K562 (cell line): ENCODE data around the gene TMC8. TPM values are rescaled to one million over a fixed set of nuclear protein-coding genes. Genes with fewer than 3 reads are reported as not detected.

Experiments
- CBX1 ChIP-seq: sonication (generic); IDR thresholded peaks from 2 replicates; pipeline ENCODE4 v1.6.1; 2016; ENCODE audit warnings: antibody characterized with exemption, low read depth, mild to moderate bottlenecking
- FOXK1 ChIP-seq: sonication (generic); formaldehyde crosslinking; IDR thresholded peaks from 2 replicates; pipeline ENCODE4 v1.8.0; 2022; ENCODE audit warnings: missing genetic modification reagents, mild to moderate bottlenecking, borderline replicate concordance
- HMG20A ChIP-seq: fragments of 450-650 bp; formaldehyde crosslinking; conservative IDR thresholded peaks from 2 replicates; pipeline ENCODE4 v1.4.0; 2020; ENCODE audit warnings: mild to moderate bottlenecking, mixed read lengths
- HMGN3 ChIP-seq: IDR thresholded peaks from 2 replicates; pipeline ENCODE4 v1.6.1; 2011; ENCODE audit warnings: borderline replicate concordance, low read depth, mild to moderate bottlenecking, mixed read lengths, low read length; ENCODE audit not compliant: insufficient read length; ENCODE audit errors: extremely low read depth
- KLF13 ChIP-seq: fragments of 450-650 bp; IDR thresholded peaks from 2 replicates; pipeline ENCODE4 v1.6.1; 2016; ENCODE audit warnings: missing genetic modification characterization, low read depth, mild to moderate bottlenecking, missing compliant biosample characterization, moderate library complexity, borderline replicate concordance
- LARP7 ChIP-seq: fragments of 450-650 bp; IDR thresholded peaks from 2 replicates; pipeline ENCODE4 v1.6.1; 2016
- MYNN ChIP-seq, 2 experiments: sonication (generic); formaldehyde crosslinking in 1 of 2; IDR thresholded peaks; 2 replicates each; pipeline versions ENCODE4 v1.5.0 to v1.6.1; 2016 to 2020; ENCODE audit warnings: antibody characterized with exemption in 1 of 2, missing genetic modification reagents in 1 of 2
- NCOA6 ChIP-seq: fragments of 450-650 bp; IDR thresholded peaks from 2 replicates; pipeline ENCODE4 v1.6.1; 2017; ENCODE audit warnings: mild to moderate bottlenecking
- NFYB ChIP-seq: IDR thresholded peaks from 2 replicates; pipeline ENCODE4 v1.6.1; 2011; ENCODE audit warnings: mild to moderate bottlenecking, moderate library complexity; ENCODE audit not compliant: insufficient read length; ENCODE audit errors: extremely low read depth
- POLR2AphosphoS5 ChIP-seq: IDR thresholded peaks from 2 replicates; pipeline ENCODE4 v1.6.1; 2011; ENCODE audit warnings: mild to moderate bottlenecking, low read depth, low read length, moderate library complexity; ENCODE audit not compliant: control insufficient read depth, insufficient read depth
- POLR2G ChIP-seq: fragments of 200-400 bp; formaldehyde crosslinking; IDR thresholded peaks from 2 replicates; pipeline ENCODE4 v1.6.1; 2017; ENCODE audit warnings: low read depth, mild to moderate bottlenecking, antibody characterized with exemption, low read length, moderate library complexity
- POLR3G ChIP-seq: IDR thresholded peaks from 2 replicates; pipeline ENCODE4 v1.6.1; 2011; ENCODE audit not compliant: insufficient read length, insufficient replicate concordance; ENCODE audit errors: extremely low read depth
- THRAP3 ChIP-seq: fragments of 450-650 bp; IDR thresholded peaks from 2 replicates; pipeline ENCODE4 v1.6.1; 2016; ENCODE audit warnings: mild to moderate bottlenecking, inconsistent platforms, borderline replicate concordance
- ZBTB1 ChIP-seq: sonication (generic); formaldehyde crosslinking; IDR thresholded peaks from 2 replicates; pipeline ENCODE4 v1.8.1; 2023; ENCODE audit warnings: missing genetic modification reagents, low read depth, mild to moderate bottlenecking, borderline replicate concordance
- ZKSCAN8 ChIP-seq: fragments of 200-800 bp; sonication (Bioruptor generic); IDR thresholded peaks from 2 replicates; pipeline ENCODE4 v1.6.1; 2016; ENCODE audit warnings: missing genetic modification characterization, missing compliant biosample characterization
- ZNF133 ChIP-seq: fragments of 250-450 bp; sonication (Bioruptor Pico); IDR thresholded peaks from 2 replicates; pipeline ENCODE4 v1.4.0; 2020; ENCODE audit warnings: mild to moderate bottlenecking
- ZNF766 ChIP-seq: fragments of 200-800 bp; sonication (Bioruptor generic); conservative IDR thresholded peaks from 2 replicates; pipeline ENCODE4 v1.6.1; 2016; ENCODE audit warnings: missing genetic modification characterization, missing compliant biosample characterization
- polyA plus RNA-seq, 8 experiments: library from polyadenylated mRNA; depleted of rRNA in 4 of 8; stranded (reverse) in 5 of 8; unstranded in 3 of 8; fragments of >200 nt; fragmentation: Nextera tagmentation in 2 of 8; fragmentation: Illumina TruSeq in 1 of 8; extraction: Ambion mirVana in 2 of 8; extraction: Trizol in 1 of 8; gene quantifications; 2 replicates each; pipeline versions ENCODE4 v1.2.1 to v1.2.3, GENCODE V29; 2011 to 2014; ENCODE audit warnings: inconsistent platforms in 1 of 8, missing spikeins in 1 of 8
- total RNA-seq, 7 experiments: library from RNA; depleted of rRNA in 6 of 7; stranded (reverse); fragments of >200 nt in 6 of 7; fragmentation: Illumina TruSeq in 2 of 7; extraction: Trizol in 2 of 7; gene quantifications; 2 replicates each; pipeline versions ENCODE4 v1.2.1 to v1.2.3, GENCODE V29; 2011 to 2021; ENCODE audit warnings: low replicate concordance in 1 of 7
- TF ChIP-seq, protein P1 (sequence below): fragments of 250-450 bp; sonication (Bioruptor Pico); IDR thresholded peaks from 2 replicates; pipeline ENCODE4 v1.5.0; 2021; ENCODE audit warnings: mild to moderate bottlenecking, borderline replicate concordance
- TF ChIP-seq, protein P2 (sequence below): IDR thresholded peaks from 2 replicates; pipeline ENCODE4 v1.6.1; 2016; ENCODE audit warnings: missing genetic modification characterization, missing compliant biosample characterization
- TF ChIP-seq, protein P3 (sequence below): sonication (generic); formaldehyde crosslinking; IDR thresholded peaks from 2 replicates; pipeline ENCODE4 v1.8.0; 2022; ENCODE audit warnings: mild to moderate bottlenecking, missing genetic modification reagents
- TF ChIP-seq, protein P4 (sequence below), 2 experiments: fragments of 250-450 bp in 1 of 2; fragments of 450-650 bp in 1 of 2; sonication (Bioruptor Pico) in 1 of 2; IDR thresholded peaks; 2 replicates each; pipeline versions ENCODE4 v1.6.1 to v1.8.0; 2016 to 2021; ENCODE audit warnings: mild to moderate bottlenecking in 2 of 2, moderate library complexity in 2 of 2, missing compliant biosample characterization in 1 of 2, missing genetic modification characterization in 1 of 2

Gene TMC8
- total and polyA plus RNA-seq, 9 of the 15 experiments (the other 6 are each of a cell fraction or from before 2014, with no cell fraction given) = 0.13 to 10.9 (median 2.8) TPM

DNA sequence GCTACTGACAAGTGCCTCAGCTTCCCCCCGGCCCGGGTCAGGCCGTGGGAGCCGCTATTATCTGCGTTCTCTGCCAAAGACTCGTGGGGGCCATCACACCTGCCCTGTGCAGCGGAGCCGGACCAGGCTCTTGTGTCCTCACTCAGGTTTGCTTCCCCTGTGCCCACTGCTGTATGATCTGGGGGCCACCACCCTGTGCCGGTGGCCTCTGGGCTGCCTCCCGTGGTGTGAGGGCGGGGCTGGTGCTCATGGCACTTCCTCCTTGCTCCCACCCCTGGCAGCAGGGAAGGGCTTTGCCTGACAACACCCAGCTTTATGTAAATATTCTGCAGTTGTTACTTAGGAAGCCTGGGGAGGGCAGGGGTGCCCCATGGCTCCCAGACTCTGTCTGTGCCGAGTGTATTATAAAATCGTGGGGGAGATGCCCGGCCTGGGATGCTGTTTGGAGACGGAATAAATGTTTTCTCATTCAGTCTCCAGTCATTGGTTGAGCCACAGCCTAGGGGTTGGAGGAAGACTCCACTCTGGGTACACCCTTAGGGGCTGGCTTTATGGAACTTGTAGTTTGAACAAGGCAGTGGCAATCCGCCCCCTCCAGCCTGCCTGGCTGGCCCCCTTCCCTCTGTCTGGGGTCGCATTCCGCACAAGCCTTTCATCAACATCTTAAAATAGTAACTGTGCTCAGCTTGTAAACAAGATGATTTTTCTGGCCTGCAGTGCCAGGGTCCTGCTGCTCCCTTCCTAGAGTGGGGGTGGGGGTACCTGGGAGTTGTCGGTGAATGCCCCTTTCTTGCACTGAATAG lies 41.9 kb downstream of the TMC8 start (continued):
- no peak for TF ChIP-seq FOXK1 (CRISPR knock-in tag)
- no peak for TF ChIP-seq THRAP3
- TF ChIP-seq NCOA6 = no peak
- no peak for TF ChIP-seq NFYB
- TF ChIP-seq LARP7 = no peak
- no peak for TF ChIP-seq HMGN3
- no peak for TF ChIP-seq KLF13 (tag)
- TF ChIP-seq, protein P1, sequence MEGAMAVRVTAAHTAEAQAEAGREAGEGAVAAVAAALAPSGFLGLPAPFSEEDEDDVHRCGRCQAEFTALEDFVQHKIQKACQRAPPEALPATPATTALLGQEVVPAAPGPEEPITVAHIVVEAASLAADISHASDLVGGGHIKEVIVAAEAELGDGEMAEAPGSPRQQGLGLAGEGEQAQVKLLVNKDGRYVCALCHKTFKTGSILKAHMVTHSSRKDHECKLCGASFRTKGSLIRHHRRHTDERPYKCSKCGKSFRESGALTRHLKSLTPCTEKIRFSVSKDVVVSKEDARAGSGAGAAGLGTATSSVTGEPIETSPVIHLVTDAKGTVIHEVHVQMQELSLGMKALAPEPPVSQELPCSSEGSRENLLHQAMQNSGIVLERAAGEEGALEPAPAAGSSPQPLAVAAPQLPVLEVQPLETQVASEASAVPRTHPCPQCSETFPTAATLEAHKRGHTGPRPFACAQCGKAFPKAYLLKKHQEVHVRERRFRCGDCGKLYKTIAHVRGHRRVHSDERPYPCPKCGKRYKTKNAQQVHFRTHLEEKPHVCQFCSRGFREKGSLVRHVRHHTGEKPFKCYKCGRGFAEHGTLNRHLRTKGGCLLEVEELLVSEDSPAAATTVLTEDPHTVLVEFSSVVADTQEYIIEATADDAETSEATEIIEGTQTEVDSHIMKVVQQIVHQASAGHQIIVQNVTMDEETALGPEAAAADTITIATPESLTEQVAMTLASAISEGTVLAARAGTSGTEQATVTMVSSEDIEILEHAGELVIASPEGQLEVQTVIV (CRISPR knock-in tag) = no peak
- peak; percentile 35; the same call in 1 of the 2 replicates for TF ChIP-seq MYNN (IDR thresholded peaks at IDR 0.05)
- TF ChIP-seq MYNN (CRISPR knock-in tag; IDR thresholded peaks at IDR 0.05) = no peak
- no peak for TF ChIP-seq POLR2AphosphoS5
- no peak for TF ChIP-seq ZNF766
- no peak for TF ChIP-seq HMG20A (CRISPR knock-in tag)
- peak; percentile 77 for TF ChIP-seq POLR2G
- 0 out of 2 replicates have a peak, but pooled peaks have one; percentile 41 for TF ChIP-seq CBX1
- TF ChIP-seq, protein P2, sequence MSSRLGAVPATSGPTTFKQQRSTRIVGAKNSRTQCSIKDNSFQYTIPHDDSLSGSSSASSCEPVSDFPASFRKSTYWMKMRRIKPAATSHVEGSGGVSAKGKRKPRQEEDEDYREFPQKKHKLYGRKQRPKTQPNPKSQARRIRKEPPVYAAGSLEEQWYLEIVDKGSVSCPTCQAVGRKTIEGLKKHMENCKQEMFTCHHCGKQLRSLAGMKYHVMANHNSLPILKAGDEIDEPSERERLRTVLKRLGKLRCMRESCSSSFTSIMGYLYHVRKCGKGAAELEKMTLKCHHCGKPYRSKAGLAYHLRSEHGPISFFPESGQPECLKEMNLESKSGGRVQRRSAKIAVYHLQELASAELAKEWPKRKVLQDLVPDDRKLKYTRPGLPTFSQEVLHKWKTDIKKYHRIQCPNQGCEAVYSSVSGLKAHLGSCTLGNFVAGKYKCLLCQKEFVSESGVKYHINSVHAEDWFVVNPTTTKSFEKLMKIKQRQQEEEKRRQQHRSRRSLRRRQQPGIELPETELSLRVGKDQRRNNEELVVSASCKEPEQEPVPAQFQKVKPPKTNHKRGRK (tag) = no peak
- TF ChIP-seq ZKSCAN8 (CRISPR knock-in tag) = no peak
- TF ChIP-seq, protein P3, sequence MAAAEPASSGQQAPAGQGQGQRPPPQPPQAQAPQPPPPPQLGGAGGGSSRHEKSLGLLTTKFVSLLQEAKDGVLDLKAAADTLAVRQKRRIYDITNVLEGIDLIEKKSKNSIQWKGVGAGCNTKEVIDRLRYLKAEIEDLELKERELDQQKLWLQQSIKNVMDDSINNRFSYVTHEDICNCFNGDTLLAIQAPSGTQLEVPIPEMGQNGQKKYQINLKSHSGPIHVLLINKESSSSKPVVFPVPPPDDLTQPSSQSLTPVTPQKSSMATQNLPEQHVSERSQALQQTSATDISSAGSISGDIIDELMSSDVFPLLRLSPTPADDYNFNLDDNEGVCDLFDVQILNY (CRISPR knock-in tag) = no peak
- TF ChIP-seq, protein P4, sequence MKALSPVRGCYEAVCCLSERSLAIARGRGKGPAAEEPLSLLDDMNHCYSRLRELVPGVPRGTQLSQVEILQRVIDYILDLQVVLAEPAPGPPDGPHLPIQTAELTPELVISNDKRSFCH (CRISPR knock-in tag; IDR thresholded peaks at IDR 0.05) = no peak
- TF ChIP-seq, protein P4 (tag; IDR thresholded peaks at IDR 0.05) = no peak
- no peak for TF ChIP-seq ZBTB1 (CRISPR knock-in tag)
- no peak for TF ChIP-seq POLR3G
- no peak for TF ChIP-seq ZNF133
